ENCODE measurements around the gene TAMALIN.

TAMALIN gene

GRCh38 chr12:52043386-52044212 lies 36.9 kb downstream of the TAMALIN start:
- TF ChIP-seq GATA1 (IDR thresholded peaks at IDR 0.05; ENCODE audit: low read depth, low read length), result no peak
- TF ChIP-seq POLR2A (IDR thresholded peaks at IDR 0.05; ENCODE audit: low read length), result no peak
- DNase-seq, result no peak

DNA sequence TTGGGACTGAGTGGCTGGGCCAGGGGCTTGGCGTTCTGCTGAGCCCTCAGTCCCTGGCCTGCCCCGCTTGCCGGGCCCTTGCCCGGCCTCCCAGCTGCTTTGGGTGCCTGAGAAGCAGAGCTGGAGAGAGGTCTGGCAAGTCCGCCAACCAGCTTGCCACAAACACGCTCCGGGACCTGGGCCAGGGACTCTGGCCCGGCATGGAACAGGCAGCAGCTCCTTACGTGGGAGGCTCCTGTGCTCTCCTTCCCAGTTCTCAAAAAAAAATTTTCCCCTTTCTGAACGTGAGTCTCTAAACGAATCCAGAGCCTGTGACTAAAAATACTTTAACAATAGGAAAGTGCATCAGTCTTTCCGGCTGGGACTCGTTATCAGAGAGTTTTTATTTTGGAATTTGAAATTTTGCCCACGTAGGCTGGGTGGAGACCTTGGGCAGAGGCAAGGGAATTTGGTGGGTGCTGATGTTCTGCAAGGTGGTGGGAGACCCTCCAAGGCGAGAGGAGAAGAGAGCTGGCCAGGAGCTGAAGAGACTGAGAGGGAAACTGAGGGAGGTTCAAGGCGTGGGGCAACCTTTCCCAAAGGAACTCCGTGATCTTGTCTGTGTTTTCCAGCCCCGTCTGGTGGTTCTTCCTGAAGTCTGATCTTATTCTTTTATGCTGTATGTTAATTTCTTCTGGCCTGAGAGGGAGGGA lies 37.7 kb downstream of the TAMALIN start:
- TF ChIP-seq GATA1 (IDR thresholded peaks at IDR 0.05; ENCODE audit: low read depth, low read length), result no peak
- TF ChIP-seq POLR2A (IDR thresholded peaks at IDR 0.05; ENCODE audit: low read length), result no peak
- DNase-seq, result no peak

DNA sequence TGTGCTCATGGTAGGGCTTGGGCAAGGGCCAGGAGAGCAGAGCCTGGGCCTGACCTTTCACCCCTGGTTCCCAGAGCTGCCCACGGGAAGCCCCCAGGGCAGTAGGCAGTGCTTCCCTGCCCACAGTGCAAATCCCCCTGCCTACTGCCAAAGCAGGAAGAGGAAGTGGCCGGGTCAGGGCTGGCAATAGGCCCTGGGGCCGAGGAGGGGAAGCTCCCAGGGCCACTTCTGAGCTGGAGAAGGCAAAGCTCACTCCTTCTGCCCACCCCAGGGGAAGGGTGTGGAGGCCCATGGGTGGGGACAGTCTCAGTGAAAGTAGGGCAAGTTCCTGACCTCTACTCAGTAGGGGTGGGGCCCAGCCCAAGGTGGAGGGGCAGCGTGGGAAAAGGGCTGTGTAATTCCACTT lies 39.1 kb downstream of the TAMALIN start:
- peak in 1 of 2 experiments; percentile 19 for DNase-seq

GRCh38 chr12:52046859-52047258 lies 40.1 kb downstream of the TAMALIN start:
- DNase-seq, result no peak
- TF ChIP-seq GATA1 (IDR thresholded peaks at IDR 0.05; ENCODE audit: low read depth, low read length) (no peak), POLR2A (IDR thresholded peaks at IDR 0.05; ENCODE audit: low read length) (no peak)

More for the DNA sequence above, 39.1 kb downstream of the TAMALIN start:
- no peak for TF ChIP-seq POLR2A (IDR thresholded peaks at IDR 0.05; ENCODE audit: low read length)
- no peak for TF ChIP-seq GATA1 (IDR thresholded peaks at IDR 0.05; ENCODE audit: low read depth, low read length)

- TF ChIP-seq GATA1 (IDR thresholded peaks at IDR 0.05; ENCODE audit: low read depth, low read length), result no peak
- no peak for TF ChIP-seq POLR2A (IDR thresholded peaks at IDR 0.05; ENCODE audit: low read length)
- DNase-seq, result no peak
Measured at GRCh38 chr12:52049286-52049685, 42.5 kb downstream of the TAMALIN start.

- DNase-seq, result no peak
- TF ChIP-seq GATA1 (IDR thresholded peaks at IDR 0.05; ENCODE audit: low read depth, low read length), result no peak
- no peak for TF ChIP-seq POLR2A (IDR thresholded peaks at IDR 0.05; ENCODE audit: low read length)
Measured at GRCh38 chr12:52049688-52050087, 42.9 kb downstream of the TAMALIN start.

GRCh38 chr12:52050116-52050757 lies 43.5 kb downstream of the TAMALIN start:
- no peak for DNase-seq

GRCh38 chr12:52050758-52051541 lies 44.2 kb downstream of the TAMALIN start, which contains the start of gene NR4A1:
TSS of gene NR4A1 (plus strand) at chr12:52051442. CDS start at chr12:52054329, 2,887 bp downstream.
- no peak for TF ChIP-seq GATA1 (IDR thresholded peaks at IDR 0.05; ENCODE audit: low read depth, low read length)
- TF ChIP-seq POLR2A (IDR thresholded peaks at IDR 0.05; ENCODE audit: low read length), result no peak
- peak; percentile 89 to 90 for DNase-seq

More at GRCh38 chr12:52050116-52050757, 43.5 kb downstream of the TAMALIN start:
- TF ChIP-seq POLR2A (IDR thresholded peaks at IDR 0.05; ENCODE audit: low read length) (peak; percentile 19), GATA1 (IDR thresholded peaks at IDR 0.05; ENCODE audit: low read depth, low read length) (no peak)

- DNase-seq, result no peak
- TF ChIP-seq POLR2A (IDR thresholded peaks at IDR 0.05; ENCODE audit: low read length) (peak; percentile 3), GATA1 (IDR thresholded peaks at IDR 0.05; ENCODE audit: low read depth, low read length) (no peak)
Measured at GRCh38 chr12:52052468-52053186, 45.9 kb downstream of the TAMALIN start.

- TF ChIP-seq GATA1 (IDR thresholded peaks at IDR 0.05; ENCODE audit: low read depth, low read length) (no peak), POLR2A (IDR thresholded peaks at IDR 0.05; ENCODE audit: low read length) (no peak)
Measured at GRCh38 chr12:52053536-52054209, 46.9 kb downstream of the TAMALIN start.

DNA sequence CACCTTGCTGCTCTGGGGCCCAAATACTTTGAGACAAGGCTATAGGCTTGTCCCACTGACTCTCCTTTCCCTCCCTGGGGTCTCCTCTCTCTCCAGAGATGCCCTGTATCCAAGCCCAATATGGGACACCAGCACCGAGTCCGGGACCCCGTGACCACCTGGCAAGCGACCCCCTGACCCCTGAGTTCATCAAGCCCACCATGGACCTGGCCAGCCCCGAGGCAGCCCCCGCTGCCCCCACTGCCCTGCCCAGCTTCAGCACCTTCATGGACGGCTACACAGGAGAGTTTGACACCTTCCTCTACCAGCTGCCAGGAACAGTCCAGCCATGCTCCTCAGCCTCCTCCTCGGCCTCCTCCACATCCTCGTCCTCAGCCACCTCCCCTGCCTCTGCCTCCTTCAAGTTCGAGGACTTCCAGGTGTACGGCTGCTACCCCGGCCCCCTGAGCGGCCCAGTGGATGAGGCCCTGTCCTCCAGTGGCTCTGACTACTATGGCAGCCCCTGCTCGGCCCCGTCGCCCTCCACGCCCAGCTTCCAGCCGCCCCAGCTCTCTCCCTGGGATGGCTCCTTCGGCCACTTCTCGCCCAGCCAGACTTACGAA lies 47.6 kb downstream of the TAMALIN start:
- no peak for DNase-seq
- no peak for TF ChIP-seq GATA1 (IDR thresholded peaks at IDR 0.05; ENCODE audit: low read depth, low read length)
- peak; percentile 10 for TF ChIP-seq POLR2A (IDR thresholded peaks at IDR 0.05; ENCODE audit: low read length)

More at GRCh38 chr12:52053536-52054209, 46.9 kb downstream of the TAMALIN start:
- DNase-seq, result no peak
